Left lung (tissue), 10 donors: ENCODE results near the gene SERPINH1. TPM values are rescaled to one million over a fixed set of nuclear protein-coding genes. Genes with fewer than 3 reads are reported as not detected.
A peak's percentile ranks its signal among the peaks of the same experiment; 100 is the strongest.

Experiments used
- ATAC-seq: fragments of 200-7000 bp; cut with Tn5 transposase; one replicate; pipeline ENCODE4 v1.9.1; 2020; ENCODE audit warnings: moderate library complexity
- DNase-seq, 4 donors: peaks; one replicate each; pipeline ENCODE4 v3.0.0-alpha.2; 2013 to 2020
- H3K27ac ChIP-seq, 2 donors: fragments of 200-600 bp; sonication (generic) in 1 of 2; one replicate each; pipeline versions ENCODE4 v1.5.0 to v1.8.0; 2020 to 2021
- H3K27me3 ChIP-seq, 2 donors: fragments of 200-600 bp; sonication (generic) in 1 of 2; one replicate each; pipeline versions ENCODE4 v1.5.0 to v1.8.0; 2020 to 2021
- H3K36me3 ChIP-seq, 2 donors: fragments of 200-600 bp; sonication (generic) in 1 of 2; one replicate each; pipeline versions ENCODE4 v1.5.0 to v1.8.0; 2020 to 2021
- H3K4me1 ChIP-seq, 2 donors: fragments of 200-600 bp; one replicate each; pipeline ENCODE4 v1.8.0; 2021
- H3K4me3 ChIP-seq, 2 donors: fragments of 200-600 bp; sonication (generic) in 1 of 2; one replicate each; pipeline versions ENCODE4 v1.5.0 to v1.8.0; 2020 to 2021; ENCODE audit warnings: mild to moderate bottlenecking in 1 of 2
- H3K9me3 ChIP-seq, 2 donors: fragments of 200-600 bp; sonication (generic) in 1 of 2; one replicate each; pipeline versions ENCODE4 v1.5.0 to v1.8.0; 2020 to 2021
- CTCF ChIP-seq, 2 donors: fragments of 200-600 bp; sonication (generic) in 1 of 2; IDR thresholded peaks; one replicate each; pipeline versions ENCODE4 v1.5.0 to v1.8.0; 2021; ENCODE audit warnings: antibody characterized with exemption in 2 of 2
- intact Hi-C, 2 donors: fragments of 100-400 bp; cut with DNase I; formaldehyde crosslinking; loops; one replicate each; pipeline versions ENCODE4 v1.11.2 to v1.14.2; 2022
- polyA plus RNA-seq, 6 donors: library from polyadenylated mRNA; unstranded; fragments of 120-200 nt; gene quantifications; one replicate each; pipeline ENCODE4 v1.2.1, GENCODE V29; 2013; ENCODE audit not compliant: insufficient read length in 6 of 6
- total RNA-seq, 2 donors: library from RNA; stranded (reverse); fragmentation: NEBNext Ultra II Directional; extraction: Animal tissue kit (Norgen Biotek cat#: 25700); gene quantifications; one replicate each; pipeline ENCODE4 v1.2.1, GENCODE V29; 2021
- donor health status: DM: no; HTN: yes; CAD: no.
- donor health status: DM: no; HTN: no; CAD: no.

The SERPINH1 gene
- total and polyA plus RNA-seq, 8 donors, result 358 to 538 (median 458) TPM

- no peaks in the 10 kb centered on the region for H3K36me3 ChIP-seq
- H3K9me3 ChIP-seq, result no peaks in the 10 kb centered on the region
- H3K4me3 ChIP-seq, result no peak overlapping the region
- H3K4me1 ChIP-seq, result peaks cover 9 to 25% of the 10 kb centered on the region in 2 donors
- H3K27ac ChIP-seq, result no peak overlapping the region
- intact Hi-C loops, result no loop called here
- TF ChIP-seq CTCF (IDR thresholded peaks at IDR 0.05), result no peak
- ATAC-seq, result no peak
- H3K27me3 ChIP-seq, result peaks cover 0 to 27% of the 10 kb centered on the region in 2 donors
- DNase-seq, result no peak
Observed at GRCh38 chr11:75585293-75585670, 23.2 kb downstream of the SERPINH1 start.

- no peak for DNase-seq
- Histone ChIP-seq H3K4me3 (no peak overlapping the region), H3K27ac (no peak overlapping the region), H3K36me3 (no peaks in the 10 kb centered on the region), H3K9me3 (no peaks in the 10 kb centered on the region), H3K27me3 (peaks cover 0 to 27% of the 10 kb centered on the region in 2 donors), H3K4me1 (peaks cover 9 to 25% of the 10 kb centered on the region in 2 donors)
- ATAC-seq, result no peak
- intact Hi-C loops, result no loop called here
- no peak for TF ChIP-seq CTCF (IDR thresholded peaks at IDR 0.05)
Observed at GRCh38 chr11:75586395-75586794, 24.3 kb downstream of the SERPINH1 start.

- no peaks in the 10 kb centered on the region for H3K9me3 ChIP-seq
- H3K4me3 ChIP-seq, result no peak overlapping the region
- no peaks in the 10 kb centered on the region for H3K36me3 ChIP-seq
- H3K4me1 ChIP-seq, result peaks cover 9 to 14% of the 10 kb centered on the region in 2 donors
- DNase-seq (no peak), ATAC-seq (no peak)
- H3K27me3 ChIP-seq, result peaks cover 0 to 16% of the 10 kb centered on the region in 2 donors
- no peak for TF ChIP-seq CTCF (IDR thresholded peaks at IDR 0.05)
- intact Hi-C loops, result no loop called here
- no peak overlapping the region for H3K27ac ChIP-seq
Observed at GRCh38 chr11:75588051-75588481, 26.0 kb downstream of the SERPINH1 start.

- H3K4me3 ChIP-seq, result no peak overlapping the region
- H3K27me3 ChIP-seq, result peaks cover 0 to 6% of the 10 kb centered on the region in 2 donors
- no peak overlapping the region for H3K27ac ChIP-seq
- H3K36me3 ChIP-seq, result no peaks in the 10 kb centered on the region
- no peak for ATAC-seq
- H3K4me1 ChIP-seq, result peaks cover 5 to 6% of the 10 kb centered on the region in 2 donors
- H3K9me3 ChIP-seq, result no peaks in the 10 kb centered on the region
- TF ChIP-seq CTCF (IDR thresholded peaks at IDR 0.05), result no peak
- intact Hi-C loops, result no loop called here
- no peak for DNase-seq
Observed at GRCh38 chr11:75589051-75589450, 27.0 kb downstream of the SERPINH1 start.

- Histone ChIP-seq H3K4me1 (no peaks in the 10 kb centered on the region), H3K27ac (no peak overlapping the region), H3K9me3 (no peaks in the 10 kb centered on the region), H3K36me3 (no peaks in the 10 kb centered on the region), H3K4me3 (no peak overlapping the region), H3K27me3 (no peaks in the 10 kb centered on the region)
- no peak for TF ChIP-seq CTCF (IDR thresholded peaks at IDR 0.05)
- intact Hi-C loops, result no loop called here
- ATAC-seq (no peak), DNase-seq (peak in 2 of 4 donors; percentile 42 to 71)
Observed at GRCh38 chr11:75589933-75590332, 27.9 kb downstream of the SERPINH1 start.
